Ectodermal cell (in vitro differentiated cells): ENCODE data around the gene MAP4K5.

Experiments used
- H3K27ac ChIP-seq: 2 replicates; pipeline ENCODE4 v1.7.0; 2013; ENCODE audit warnings: mild to moderate bottlenecking, low read depth, low read length; ENCODE audit not compliant: insufficient read depth, poor library complexity, severe bottlenecking
- H3K27me3 ChIP-seq: 2 replicates; pipeline ENCODE4 v1.7.0; 2013; ENCODE audit warnings: mild to moderate bottlenecking, low read length; ENCODE audit not compliant: insufficient read depth, control insufficient read depth, poor library complexity, severe bottlenecking
- H3K36me3 ChIP-seq: one replicate; pipeline ENCODE4 v1.7.0; 2013; ENCODE audit warnings: low read length; ENCODE audit not compliant: control insufficient read depth, insufficient read depth
- H3K4me1 ChIP-seq: one replicate; pipeline ENCODE4 v1.7.0; 2013; ENCODE audit warnings: low read length; ENCODE audit not compliant: control insufficient read depth, insufficient read depth
- H3K4me3 ChIP-seq: 2 replicates; pipeline ENCODE4 v1.7.0; 2013; ENCODE audit warnings: low read depth, low read length, control low read depth; ENCODE audit not compliant: insufficient read depth
- H3K9me3 ChIP-seq: 2 replicates; pipeline ENCODE4 v1.7.0; 2013; ENCODE audit warnings: mild to moderate bottlenecking, low read length, moderate library complexity; ENCODE audit not compliant: control insufficient read depth
- WGBS, 2 experiments: methylation state at CpG; one replicate each; pipeline ENCODE4 v1.1.7; 2013; ENCODE audit warnings: missing lambda C conversion rate in 2 of 2; 5-methylcytosine and 5-hydroxymethylcytosine counted together

MAP4K5 gene

GRCh38 chr14:50479041-50479440, 53.3 kb downstream of the MAP4K5 start:
- H3K4me1 ChIP-seq = no peaks in the 10 kb centered on the region
- H3K27me3 ChIP-seq = no peaks in the 10 kb centered on the region
- no peak overlapping the region for H3K4me3 ChIP-seq
- 96 to 98% methylated on average over 2 of the region's 2 CpGs for WGBS, 2 experiments
- H3K9me3 ChIP-seq = no peaks in the 10 kb centered on the region
- H3K36me3 ChIP-seq = peaks cover 9% of the 10 kb centered on the region
- no peak overlapping the region for H3K27ac ChIP-seq

- H3K9me3 ChIP-seq = no peaks in the 10 kb centered on the region
- H3K27ac ChIP-seq = no peak overlapping the region
- H3K27me3 ChIP-seq = no peaks in the 10 kb centered on the region
- H3K36me3 ChIP-seq = peaks cover 16% of the 10 kb centered on the region
- no peaks in the 10 kb centered on the region for H3K4me1 ChIP-seq
- WGBS, 2 experiments = 87 to 90% methylated on average over 2 of the region's 2 CpGs
- H3K4me3 ChIP-seq = no peak overlapping the region
These were observed 54.6 kb downstream of the MAP4K5 start for GRCh38 chr14:50477760-50478159.

GRCh38 chr14:50476134-50476533, 56.2 kb downstream of the MAP4K5 start:
- Histone ChIP-seq H3K36me3 (peaks cover 26% of the 10 kb centered on the region), H3K27me3 (no peaks in the 10 kb centered on the region), H3K27ac (no peak overlapping the region), H3K4me3 (no peak overlapping the region), H3K9me3 (no peaks in the 10 kb centered on the region), H3K4me1 (no peaks in the 10 kb centered on the region)
- WGBS, 2 experiments = 100% methylated on average over 1 of the region's 1 CpG; no CpG with 5 or more reads in 1 of the 2 experiments

- no peak overlapping the region for H3K4me3 ChIP-seq
These were observed 56.9 kb downstream of the MAP4K5 start for GRCh38 chr14:50475460-50475859.

GRCh38 chr14:50471838-50472465, 60.4 kb downstream of the MAP4K5 start:
- H3K4me3 ChIP-seq = no peak overlapping the region
- peaks cover 26% of the 10 kb centered on the region for H3K36me3 ChIP-seq
- H3K4me1 ChIP-seq = no peaks in the 10 kb centered on the region
- no peaks in the 10 kb centered on the region for H3K9me3 ChIP-seq
- no peaks in the 10 kb centered on the region for H3K27me3 ChIP-seq
- no peak overlapping the region for H3K27ac ChIP-seq
- 70 to 93% methylated on average over 3 to 4 of the region's 6 CpGs for WGBS, 2 experiments

More at GRCh38 chr14:50475460-50475859, 56.9 kb downstream of the MAP4K5 start:
- H3K4me1 ChIP-seq = no peaks in the 10 kb centered on the region
- no peaks in the 10 kb centered on the region for H3K9me3 ChIP-seq
- H3K27me3 ChIP-seq = no peaks in the 10 kb centered on the region
- no peak overlapping the region for H3K27ac ChIP-seq
- WGBS, 2 experiments = 100% methylated on average over 1 of the region's 1 CpG
- H3K36me3 ChIP-seq = peaks cover 26% of the 10 kb centered on the region

GRCh38 chr14:50469982-50470381, 62.4 kb downstream of the MAP4K5 start:
- WGBS, 2 experiments = 64 to 90% methylated on average over 1 of the region's 1 CpG
- Histone ChIP-seq H3K27ac (no peak overlapping the region), H3K9me3 (no peaks in the 10 kb centered on the region), H3K27me3 (no peaks in the 10 kb centered on the region), H3K4me1 (no peaks in the 10 kb centered on the region), H3K4me3 (no peak overlapping the region), H3K36me3 (peaks cover 35% of the 10 kb centered on the region)

- H3K27ac ChIP-seq = no peak overlapping the region
- H3K9me3 ChIP-seq = no peaks in the 10 kb centered on the region
- peaks cover 9% of the 10 kb centered on the region for H3K36me3 ChIP-seq
- WGBS, 2 experiments = 95 to 100% methylated on average over 2 of the region's 2 CpGs
- H3K4me3 ChIP-seq = no peak overlapping the region
- no peaks in the 10 kb centered on the region for H3K27me3 ChIP-seq
- no peaks in the 10 kb centered on the region for H3K4me1 ChIP-seq
These were observed 70.3 kb downstream of the MAP4K5 start for GRCh38 chr14:50462111-50462510.

- Histone ChIP-seq H3K4me1 (no peaks in the 10 kb centered on the region), H3K27ac (no peak overlapping the region), H3K36me3 (peaks cover 16% of the 10 kb centered on the region), H3K27me3 (no peaks in the 10 kb centered on the region), H3K4me3 (no peak overlapping the region), H3K9me3 (no peaks in the 10 kb centered on the region)
- 95 to 96% methylated on average over 2 of the region's 2 CpGs for WGBS, 2 experiments
These were observed 78.5 kb downstream of the MAP4K5 start for GRCh38 chr14:50453869-50454268.

GRCh38 chr14:50452979-50453705, 79.2 kb downstream of the MAP4K5 start:
- Histone ChIP-seq H3K27ac (no peak overlapping the region), H3K36me3 (peaks cover 16% of the 10 kb centered on the region), H3K9me3 (no peaks in the 10 kb centered on the region), H3K4me3 (no peak overlapping the region), H3K27me3 (no peaks in the 10 kb centered on the region), H3K4me1 (no peaks in the 10 kb centered on the region)
- 95% methylated on average over 2 to 3 of the region's 3 CpGs for WGBS, 2 experiments

- no peaks in the 10 kb centered on the region for H3K27me3 ChIP-seq
- H3K4me3 ChIP-seq = no peak overlapping the region
- H3K27ac ChIP-seq = no peak overlapping the region
- peaks cover 16% of the 10 kb centered on the region for H3K36me3 ChIP-seq
- no peaks in the 10 kb centered on the region for H3K4me1 ChIP-seq
- H3K9me3 ChIP-seq = no peaks in the 10 kb centered on the region
- WGBS, 2 experiments = 94 to 100% methylated on average over 1 of the region's 1 CpG
These were observed 80.1 kb downstream of the MAP4K5 start for GRCh38 chr14:50452296-50452695.
